ENCODE measurements around the gene THBD. TPM values are rescaled to one million over a fixed set of nuclear protein-coding genes. Genes with fewer than 3 reads are reported as not detected.

The THBD gene
- total and polyA plus RNA-seq, 5 donors from 2014 or later, result not detected

Other genes starting within 250 kb of the THBD start
- not detected for gene SSTR4, start 14.4 kb downstream of the THBD start, total RNA-seq
- gene SSTR4, start 14.4 kb downstream of the THBD start, polyA plus RNA-seq, result not detected
- 3.3 TPM for gene CD93, start 36.7 kb upstream of the THBD start, total RNA-seq
- gene CD93, start 36.7 kb upstream of the THBD start, polyA plus RNA-seq, result under 1 TPM; 0.12 to 0.33 (median 0.26) TPM